GM23338 (cell line): ENCODE data around the gene ASGR2. TPM values are rescaled to one million over a fixed set of nuclear protein-coding genes. Genes with fewer than 3 reads are reported as not detected.
A peak's percentile ranks its signal among the peaks of the same experiment; 100 is the strongest.

Source experiments
- ATAC-seq: fragments of 200-7000 bp; cut with Tn5 transposase; 3 replicates; pipeline ENCODE4 v1.9.1; 2020
- DNase-seq: peaks from one replicate; pipeline ENCODE4 v3.0.0-alpha.2; 2015; ENCODE audit warnings: low spot score
- H2AFZ ChIP-seq: fragments of 200-600 bp; sonication (generic); 2 replicates; pipeline ENCODE4 v1.8.0; 2016; ENCODE audit warnings: antibody characterized with exemption, mild to moderate bottlenecking, moderate library complexity
- H3F3A ChIP-seq: fragments of 200-600 bp; sonication (generic); replicated peaks from 2 replicates; pipeline ENCODE4 v1.8.0; 2017; ENCODE audit warnings: antibody characterized with exemption, mixed run types, low read depth
- H3K27ac ChIP-seq: fragments of 200-600 bp; sonication (generic); 2 replicates; pipeline ENCODE4 v1.6.1; 2016; ENCODE audit warnings: low read depth
- H3K27me3 ChIP-seq: fragments of 200-600 bp; sonication (generic); 2 replicates; pipeline ENCODE4 v1.8.0; 2016; ENCODE audit warnings: mild to moderate bottlenecking, mixed run types, moderate library complexity; ENCODE audit not compliant: insufficient read depth
- H3K36me3 ChIP-seq: fragments of 200-600 bp; sonication (generic); 2 replicates; pipeline ENCODE4 v1.8.0; 2016; ENCODE audit warnings: mild to moderate bottlenecking; ENCODE audit not compliant: insufficient read depth
- H3K4me1 ChIP-seq: fragments of 200-600 bp; sonication (generic); 2 replicates; pipeline ENCODE4 v1.8.0; 2016; ENCODE audit warnings: mild to moderate bottlenecking, moderate library complexity; ENCODE audit not compliant: insufficient read depth
- H3K4me2 ChIP-seq: fragments of 200-600 bp; sonication (generic); 2 replicates; pipeline ENCODE4 v1.7.1; 2017; ENCODE audit warnings: mixed run types
- H3K4me3 ChIP-seq: fragments of 200-600 bp; sonication (generic); 2 replicates; pipeline ENCODE4 v1.6.1; 2016; ENCODE audit warnings: mixed run types
- H3K79me2 ChIP-seq: fragments of 200-600 bp; sonication (generic); replicated peaks from 2 replicates; pipeline ENCODE4 v1.8.0; 2017; ENCODE audit warnings: mild to moderate bottlenecking; ENCODE audit not compliant: insufficient read depth
- H3K9me2 ChIP-seq: fragments of 200-600 bp; sonication (generic); 2 replicates; pipeline ENCODE4 v1.8.0; 2017; ENCODE audit not compliant: insufficient read depth
- H4K20me1 ChIP-seq: fragments of 200-600 bp; sonication (generic); replicated peaks from 2 replicates; pipeline ENCODE4 v1.8.0; 2017; ENCODE audit warnings: mild to moderate bottlenecking; ENCODE audit not compliant: insufficient read depth
- H3K27ac Mint-ChIP-seq: 2 replicates; pipeline ENCODE4 v1.8.0; 2020; ENCODE audit warnings: inconsistent platforms, mild to moderate bottlenecking, moderate library complexity, mixed read lengths
- H3K27me3 Mint-ChIP-seq: 3 replicates; pipeline ENCODE4 v1.8.0; 2022; ENCODE audit warnings: low read depth, mild to moderate bottlenecking, moderate library complexity, mixed read lengths, inconsistent platforms; ENCODE audit not compliant: insufficient read depth, poor library complexity
- H3K36me3 Mint-ChIP-seq: 3 replicates; pipeline ENCODE4 v1.8.0; 2021; ENCODE audit warnings: low read depth, mild to moderate bottlenecking, inconsistent platforms, moderate library complexity, mixed read lengths
- H3K4me1 Mint-ChIP-seq: 3 replicates; pipeline ENCODE4 v1.8.0; 2020; ENCODE audit warnings: mild to moderate bottlenecking, inconsistent platforms, mixed read lengths
- H3K4me3 Mint-ChIP-seq: 3 replicates; pipeline ENCODE4 v1.8.0; 2021; ENCODE audit warnings: moderate library complexity, mild to moderate bottlenecking, inconsistent platforms, mixed read lengths
- H3K9me3 Mint-ChIP-seq: 3 replicates; pipeline ENCODE4 v1.8.0; 2020; ENCODE audit warnings: moderate library complexity, mild to moderate bottlenecking, inconsistent platforms, mixed read lengths
- CREB1 ChIP-seq: fragments of 250-450 bp; sonication (Bioruptor Pico); IDR thresholded peaks from 2 replicates; pipeline ENCODE4 v1.5.0; 2020; ENCODE audit warnings: low read depth, mild to moderate bottlenecking, moderate library complexity
- CTCF ChIP-seq, 2 experiments: fragments of 200-600 bp in 1 of 2; sonication (generic) in 1 of 2; conservative IDR thresholded peaks; 2 replicates each; pipeline versions ENCODE4 v1.5.1 to v1.6.1; 2016 to 2017; ENCODE audit warnings: antibody characterized with exemption in 2 of 2, low read depth in 2 of 2, mild to moderate bottlenecking in 2 of 2, moderate library complexity in 1 of 2
- EZH2phosphoT487 ChIP-seq: fragments of 200-600 bp; sonication (generic); IDR thresholded peaks from one replicate; pipeline ENCODE4 v1.8.1; 2018; ENCODE audit warnings: antibody characterized with exemption; ENCODE audit not compliant: unreplicated experiment
- JUNB ChIP-seq: IDR thresholded peaks from one replicate; pipeline ENCODE4 v1.6.1; 2016; ENCODE audit warnings: antibody characterized with exemption; ENCODE audit not compliant: unreplicated experiment
- NANOG ChIP-seq: IDR thresholded peaks from 2 replicates; pipeline ENCODE4 v1.6.1; 2016; ENCODE audit warnings: antibody characterized with exemption, borderline replicate concordance
- POLR2AphosphoS5 ChIP-seq: IDR thresholded peaks from 2 replicates; pipeline ENCODE4 v1.6.1; 2016; ENCODE audit warnings: antibody characterized with exemption, low read depth
- REST ChIP-seq: IDR thresholded peaks from one replicate; pipeline ENCODE4 v1.6.1; 2018; ENCODE audit warnings: antibody characterized with exemption; ENCODE audit not compliant: unreplicated experiment
- ZNF114 ChIP-seq: fragments of 250-450 bp; sonication (Bioruptor Pico); IDR thresholded peaks from 2 replicates; pipeline ENCODE4 v1.5.0; 2020; ENCODE audit warnings: mild to moderate bottlenecking, moderate library complexity
- ZNF462 ChIP-seq: fragments of 250-450 bp; sonication (Bioruptor Pico); IDR thresholded peaks from 2 replicates; pipeline ENCODE4 v1.5.0; 2020; ENCODE audit warnings: mild to moderate bottlenecking, moderate library complexity
- polyA plus RNA-seq: library from polyadenylated mRNA; unstranded; fragments of >200 nt; fragmentation: Nextera tagmentation; extraction: Ambion mirVana; gene quantifications from 2 replicates; pipeline ENCODE4 v1.2.1, GENCODE V29; 2016
- total RNA-seq: library from RNA; depleted of rRNA; stranded (reverse); fragments of >200 nt; shearing (Covaris generic); gene quantifications from 2 replicates; pipeline ENCODE4 v1.2.3, GENCODE V29; 2014

ASGR2 gene
- total and polyA plus RNA-seq, 2 experiments from 2014 or later = 0.97 TPM; not detected in 1

GRCh38 chr17:7108560-7108925 is 6.1 kb downstream of the ASGR2 start (continued):
- TF ChIP-seq JUNB (no peak), POLR2AphosphoS5 (no peak), CTCF (conservative IDR thresholded peaks at IDR 0.05; ENCODE audit: low read depth in 2 of 2) (no peak)

- H3K79me2 ChIP-seq = no peaks in the 10 kb centered on the region
- H3K4me3 ChIP-seq = no peak overlapping the region
- DNase-seq (no peak), ATAC-seq (no peak; the same call in 2 of the 3 replicates)
- H3K27me3 Mint-ChIP-seq = peaks cover 6% of the 10 kb centered on the region
- 0 out of 2 replicates have a peak, but pooled peaks cover 7% of the 10 kb centered on the region for H3F3A ChIP-seq
- no peaks in the 10 kb centered on the region for H3K36me3 ChIP-seq
- H3K4me3 Mint-ChIP-seq = no peak overlapping the region
- H3K27me3 ChIP-seq = peaks cover 6% of the 10 kb centered on the region; the same call in 1 of the 2 replicates
- H3K4me1 ChIP-seq = no peaks in the 10 kb centered on the region; the same call in 1 of the 2 replicates
- no peak overlapping the region for H3K27ac ChIP-seq
- H3K4me1 Mint-ChIP-seq = peaks cover 11% of the 10 kb centered on the region
- no peak overlapping the region for H3K4me2 ChIP-seq
- H3K9me3 Mint-ChIP-seq = peaks cover 8% of the 10 kb centered on the region
- H3K36me3 Mint-ChIP-seq = 0 out of 3 replicates have a peak, but pooled peaks cover 3% of the 10 kb centered on the region
- H3K27ac Mint-ChIP-seq = no peak overlapping the region
- peak overlapping the region; percentile 76; the same call in 1 of the 2 replicates for H2AFZ ChIP-seq
- H4K20me1 ChIP-seq = no peaks in the 10 kb centered on the region; the same call in 1 of the 2 replicates
- H3K9me2 ChIP-seq = no peaks in the 10 kb centered on the region
- no peak for TF ChIP-seq POLR2AphosphoS5
- no peak for TF ChIP-seq NANOG
- no peak for TF ChIP-seq ZNF462 (CRISPR knock-in tag)
- TF ChIP-seq ZNF114 (CRISPR knock-in tag) = no peak
- TF ChIP-seq CTCF (conservative IDR thresholded peaks at IDR 0.05; ENCODE audit: low read depth in 2 of 2) = no peak
- no peak for TF ChIP-seq EZH2phosphoT487
- no peak for TF ChIP-seq CREB1 (CRISPR knock-in tag)
- TF ChIP-seq JUNB = no peak
- no peak for TF ChIP-seq REST
Observed at GRCh38 chr17:7107795-7108559, 6.6 kb downstream of the ASGR2 start.
